Uterus (tissue), 2 donors: ENCODE results near the gene EIF2B1.

Experiments
- POLR2A ChIP-seq, 2 donors: fragments of 450-650 bp; IDR thresholded peaks; one replicate each; pipeline ENCODE4 v1.6.1; 2016; ENCODE audit warnings: antibody characterized with exemption in 2 of 2, mild to moderate bottlenecking in 1 of 2, moderate library complexity in 1 of 2
- TF ChIP-seq, protein P1 (sequence below), 4 experiments: fragments of 200-600 bp in 2 of 4; fragments of 450-650 bp in 2 of 4; sonication (generic) in 2 of 4; IDR thresholded peaks; one replicate each; pipeline ENCODE4 v1.5.1; 2016 to 2019; ENCODE audit warnings: antibody characterized with exemption in 4 of 4, mild to moderate bottlenecking in 2 of 4, moderate library complexity in 1 of 4

DNA sequence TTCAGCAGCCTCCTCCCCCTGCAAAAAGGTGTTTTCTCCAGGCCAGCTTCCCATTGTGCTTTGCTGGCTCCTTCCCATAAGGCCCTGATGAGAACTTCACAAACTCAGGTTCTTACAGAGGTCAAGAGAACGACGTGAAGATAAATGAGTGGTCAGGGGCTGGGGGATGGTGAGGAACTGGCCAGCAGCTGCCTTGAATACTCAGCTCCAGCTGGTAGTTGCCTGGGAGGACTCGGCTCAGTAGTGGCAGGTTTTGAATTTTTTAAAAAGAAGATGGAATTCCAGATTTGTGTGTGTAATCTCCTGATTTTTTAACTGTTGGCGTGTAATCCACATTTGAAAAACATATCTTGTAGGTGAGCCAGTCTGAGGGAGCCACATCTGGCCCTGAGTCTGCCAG lies 25.7 kb downstream of the EIF2B1 start:
- TF ChIP-seq, protein P1, sequence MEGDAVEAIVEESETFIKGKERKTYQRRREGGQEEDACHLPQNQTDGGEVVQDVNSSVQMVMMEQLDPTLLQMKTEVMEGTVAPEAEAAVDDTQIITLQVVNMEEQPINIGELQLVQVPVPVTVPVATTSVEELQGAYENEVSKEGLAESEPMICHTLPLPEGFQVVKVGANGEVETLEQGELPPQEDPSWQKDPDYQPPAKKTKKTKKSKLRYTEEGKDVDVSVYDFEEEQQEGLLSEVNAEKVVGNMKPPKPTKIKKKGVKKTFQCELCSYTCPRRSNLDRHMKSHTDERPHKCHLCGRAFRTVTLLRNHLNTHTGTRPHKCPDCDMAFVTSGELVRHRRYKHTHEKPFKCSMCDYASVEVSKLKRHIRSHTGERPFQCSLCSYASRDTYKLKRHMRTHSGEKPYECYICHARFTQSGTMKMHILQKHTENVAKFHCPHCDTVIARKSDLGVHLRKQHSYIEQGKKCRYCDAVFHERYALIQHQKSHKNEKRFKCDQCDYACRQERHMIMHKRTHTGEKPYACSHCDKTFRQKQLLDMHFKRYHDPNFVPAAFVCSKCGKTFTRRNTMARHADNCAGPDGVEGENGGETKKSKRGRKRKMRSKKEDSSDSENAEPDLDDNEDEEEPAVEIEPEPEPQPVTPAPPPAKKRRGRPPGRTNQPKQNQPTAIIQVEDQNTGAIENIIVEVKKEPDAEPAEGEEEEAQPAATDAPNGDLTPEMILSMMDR (IDR thresholded peaks at IDR 0.05): no peak
- TF ChIP-seq POLR2A (IDR thresholded peaks at IDR 0.05): no peak
